CD4-positive, alpha-beta T cell (primary cell): Measurements from ENCODE around the gene KAZALD1. TPM values are rescaled to one million over a fixed set of nuclear protein-coding genes. Genes with fewer than 3 reads are reported as not detected.

Source experiments
- ATAC-seq: fragments of 200-7000 bp; cut with Tn5 transposase; one replicate; pipeline ENCODE4 v1.10.0; 2022; ENCODE audit warnings: mild to moderate bottlenecking; ENCODE audit not compliant: poor library complexity
- CTCF ChIA-PET: fragments of 350-600 bp; sonication (Branson Sonifier 250); formaldehyde crosslinking; loops from one replicate; lab custom pipeline; 2021; ENCODE audit warnings: antibody characterized with exemption, inconsistent platforms; lab: Charles Lee
- POLR2A ChIA-PET: fragments of 350-600 bp; sonication (Branson Sonifier 250); formaldehyde crosslinking; loops from one replicate; lab custom pipeline; 2021; ENCODE audit warnings: antibody characterized with exemption, inconsistent platforms; lab: Charles Lee
- DNase-seq, 14 experiments: peaks; one replicate each; pipeline ENCODE4 v3.0.0-alpha.2; 2013 to 2020; ENCODE audit warnings: mixed read lengths in 2 of 14
- H3K27ac ChIP-seq, 2 donors: one replicate each; pipeline versions ENCODE4 v1.5.1 to v1.7.0; 2013; ENCODE audit warnings: low read length in 2 of 2, low read depth in 1 of 2, mild to moderate bottlenecking in 1 of 2
- H3K27me3 ChIP-seq, 2 experiments: 1 replicate in 1 of 2; 2 replicates in 1 of 2; pipeline versions ENCODE4 v1.6.1 to v1.7.0; 2013; ENCODE audit warnings: low read length in 2 of 2, control low read depth in 1 of 2, mild to moderate bottlenecking in 1 of 2, moderate library complexity in 1 of 2; ENCODE audit not compliant: insufficient read depth in 2 of 2, control insufficient read depth in 1 of 2
- H3K36me3 ChIP-seq: one replicate; pipeline ENCODE4 v1.6.1; 2013; ENCODE audit warnings: low read length, control low read depth; ENCODE audit not compliant: insufficient read depth
- H3K4me1 ChIP-seq: one replicate; pipeline ENCODE4 v1.6.1; 2013; ENCODE audit warnings: low read length, control low read depth; ENCODE audit not compliant: insufficient read depth
- H3K4me3 ChIP-seq: one replicate; pipeline ENCODE4 v1.5.1; 2013; ENCODE audit warnings: mild to moderate bottlenecking, low read length, moderate library complexity
- H3K9me3 ChIP-seq, 2 experiments: 1 replicate in 1 of 2; 2 replicates in 1 of 2; pipeline versions ENCODE4 v1.6.1 to v1.7.0; 2013; ENCODE audit warnings: low read length in 2 of 2, mild to moderate bottlenecking in 2 of 2, control low read depth in 1 of 2, moderate library complexity in 1 of 2; ENCODE audit not compliant: control insufficient read depth in 1 of 2, insufficient read depth in 1 of 2
- H3K27ac Mint-ChIP-seq: one replicate; pipeline ENCODE4 v1.8.0; 2020; ENCODE audit warnings: mixed read lengths
- H3K27me3 Mint-ChIP-seq: one replicate; pipeline ENCODE4 v1.8.0; 2021; ENCODE audit warnings: mixed read lengths
- H3K36me3 Mint-ChIP-seq: one replicate; pipeline ENCODE4 v1.8.0; 2021; ENCODE audit warnings: low read depth, mixed read lengths
- H3K4me1 Mint-ChIP-seq: one replicate; pipeline ENCODE4 v1.8.0; 2021; ENCODE audit warnings: low read depth, mixed read lengths
- H3K4me3 Mint-ChIP-seq: one replicate; pipeline ENCODE4 v1.8.0; 2020; ENCODE audit warnings: mild to moderate bottlenecking, mixed read lengths
- H3K9me3 Mint-ChIP-seq: one replicate; pipeline ENCODE4 v1.8.0; 2020; ENCODE audit warnings: mixed read lengths
- intact Hi-C, 2 experiments: fragments of 100-400 bp; cut with DNase I in 1 of 2; cut with micrococcal nuclease in 1 of 2; formaldehyde crosslinking; loops; one replicate each; pipeline versions ENCODE4 v1.15.1 to v1.9.0; 2023 to 2025; cut with DNase I, micrococcal nuclease
- total RNA-seq, 174 experiments: library from RNA in 2 of 174; stranded (reverse) in 2 of 174; gene quantifications; one replicate each; pipeline ENCODE4 v1.2.3 and lab custom pipeline; 2021 to 2026
- TF ChIP-seq, protein P1 (sequence below): fragments of 200-600 bp; IDR thresholded peaks from one replicate; pipeline ENCODE4 v1.8.0; 2022; ENCODE audit warnings: antibody characterized with exemption, mild to moderate bottlenecking

Gene KAZALD1
- total RNA-seq, 2 experiments from 2014 or later = not detected

DNA sequence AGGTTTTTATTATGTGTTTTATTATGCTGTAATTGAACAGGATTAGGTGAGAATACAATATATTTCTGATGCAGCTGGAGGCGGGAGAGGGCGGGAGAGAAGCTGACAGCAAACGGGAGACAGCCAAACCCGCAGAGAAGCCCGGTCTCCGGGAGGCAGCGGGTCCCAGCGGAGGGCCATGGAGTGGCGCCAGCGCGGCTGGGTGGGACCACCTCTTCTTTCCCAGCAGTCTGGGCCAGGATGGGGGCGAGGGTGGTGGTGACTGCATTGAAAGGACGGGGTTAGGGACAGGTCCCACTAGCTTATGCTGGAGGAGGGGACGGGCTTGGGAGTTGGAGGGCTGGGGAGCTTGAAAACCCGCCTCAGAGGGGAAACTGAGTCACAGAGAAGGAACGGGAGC is 14.5 kb upstream of the KAZALD1 start:
- Mint-ChIP-seq H3K9me3 (no peaks in the 10 kb centered on the region), H3K36me3 (no peaks in the 10 kb centered on the region), H3K4me1 (peaks cover 28% of the 10 kb centered on the region), H3K27ac (no peak overlapping the region), H3K4me3 (no peak overlapping the region), H3K27me3 (peaks cover 52% of the 10 kb centered on the region)
- H3K4me3 ChIP-seq = no peak overlapping the region
- no peaks in the 10 kb centered on the region for H3K36me3 ChIP-seq
- ChIA-PET POLR2A (no interaction called here), CTCF (interaction anchor here (1.0 to 2.2 kb wide), 2 partner anchors 13 kb away, joined by 5 to 6 read pairs; no protein-coding TSS in a partner anchor)
- H3K4me1 ChIP-seq = peaks cover 32% of the 10 kb centered on the region
- H3K9me3 ChIP-seq = peaks cover 0 to 12% of the 10 kb centered on the region in 2 experiments
- ATAC-seq = no peak
- peaks cover 44 to 46% of the 10 kb centered on the region in 2 experiments for H3K27me3 ChIP-seq
- no peak overlapping the region for H3K27ac ChIP-seq
- DNase-seq = no peak
- intact Hi-C loops = loop anchor here in 1 of 2 experiments (10.0 kb wide), 2 partner anchors 762 to 1698 kb away; partner anchors contain the start of genes BLOC1S2 and WBP1L
- TF ChIP-seq, protein P1, sequence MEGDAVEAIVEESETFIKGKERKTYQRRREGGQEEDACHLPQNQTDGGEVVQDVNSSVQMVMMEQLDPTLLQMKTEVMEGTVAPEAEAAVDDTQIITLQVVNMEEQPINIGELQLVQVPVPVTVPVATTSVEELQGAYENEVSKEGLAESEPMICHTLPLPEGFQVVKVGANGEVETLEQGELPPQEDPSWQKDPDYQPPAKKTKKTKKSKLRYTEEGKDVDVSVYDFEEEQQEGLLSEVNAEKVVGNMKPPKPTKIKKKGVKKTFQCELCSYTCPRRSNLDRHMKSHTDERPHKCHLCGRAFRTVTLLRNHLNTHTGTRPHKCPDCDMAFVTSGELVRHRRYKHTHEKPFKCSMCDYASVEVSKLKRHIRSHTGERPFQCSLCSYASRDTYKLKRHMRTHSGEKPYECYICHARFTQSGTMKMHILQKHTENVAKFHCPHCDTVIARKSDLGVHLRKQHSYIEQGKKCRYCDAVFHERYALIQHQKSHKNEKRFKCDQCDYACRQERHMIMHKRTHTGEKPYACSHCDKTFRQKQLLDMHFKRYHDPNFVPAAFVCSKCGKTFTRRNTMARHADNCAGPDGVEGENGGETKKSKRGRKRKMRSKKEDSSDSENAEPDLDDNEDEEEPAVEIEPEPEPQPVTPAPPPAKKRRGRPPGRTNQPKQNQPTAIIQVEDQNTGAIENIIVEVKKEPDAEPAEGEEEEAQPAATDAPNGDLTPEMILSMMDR = no peak

DNA sequence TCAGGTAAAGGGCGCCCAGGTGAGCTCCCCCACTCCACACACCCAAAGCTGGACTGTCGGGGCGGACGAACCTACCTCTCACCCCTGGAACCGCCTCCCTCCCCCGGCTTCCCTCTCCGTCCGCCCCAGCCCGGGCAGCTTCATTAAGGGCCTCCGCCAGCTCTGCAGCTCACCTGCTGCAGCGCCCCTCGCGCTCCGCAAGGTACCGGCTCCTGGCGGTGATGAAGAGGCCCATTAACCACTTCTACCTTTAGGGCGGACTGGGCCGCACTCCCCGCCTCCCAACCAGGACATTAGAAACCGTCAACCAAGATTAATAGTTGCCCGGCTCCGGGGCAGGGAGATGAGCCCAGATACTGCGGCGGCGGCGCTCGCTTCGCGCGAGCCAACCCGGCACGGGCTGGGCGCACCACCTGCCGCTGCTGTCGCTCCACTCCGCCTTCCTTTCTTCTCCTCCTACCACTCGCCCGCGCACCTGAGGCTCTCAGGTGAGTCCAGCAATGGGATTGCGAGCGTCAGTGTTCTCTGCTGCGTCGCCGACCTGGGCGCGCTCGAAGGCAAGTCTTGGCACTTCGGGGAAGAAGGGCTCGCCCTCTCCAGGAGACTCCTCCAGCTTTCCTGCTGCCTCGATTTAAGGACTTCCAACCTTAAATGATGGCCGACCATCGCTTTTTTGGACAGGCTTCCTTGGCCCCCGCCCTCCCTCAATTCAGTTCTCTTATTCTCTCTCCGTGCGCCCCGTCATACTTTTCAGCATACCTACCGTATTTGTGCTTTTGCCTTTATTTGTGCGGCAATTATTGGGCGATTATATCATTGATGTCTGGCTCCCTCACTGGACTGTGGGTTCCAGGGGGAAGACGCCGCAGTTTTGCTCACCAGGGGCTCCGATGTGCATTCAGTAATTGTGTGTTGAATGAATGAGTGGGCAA is 13.6 kb upstream of the KAZALD1 start:
- H3K36me3 Mint-ChIP-seq = no peaks in the 10 kb centered on the region
- H3K9me3 Mint-ChIP-seq = no peaks in the 10 kb centered on the region
- H3K9me3 ChIP-seq = peaks cover 0 to 12% of the 10 kb centered on the region in 2 experiments
- H3K27me3 ChIP-seq = peaks cover 44 to 46% of the 10 kb centered on the region in 2 experiments
- ATAC-seq (no peak), DNase-seq (no peak)
- H3K27ac Mint-ChIP-seq = no peak overlapping the region
- H3K4me3 ChIP-seq = no peak overlapping the region
- H3K27ac ChIP-seq = no peak overlapping the region
- H3K4me1 ChIP-seq = peaks cover 23% of the 10 kb centered on the region
- intact Hi-C loops = loop anchor here in 1 of 2 experiments (10.0 kb wide), 2 partner anchors 763 to 1697 kb away; partner anchors contain the start of genes BLOC1S2 and WBP1L
- no peak overlapping the region for H3K4me3 Mint-ChIP-seq
- peaks cover 19% of the 10 kb centered on the region for H3K4me1 Mint-ChIP-seq
- ChIA-PET CTCF (interaction anchor here (1.0 kb wide), 1 partner anchor 14 kb away, joined by 5 read pairs; no protein-coding TSS in a partner anchor), POLR2A (no interaction called here)
- H3K36me3 ChIP-seq = no peaks in the 10 kb centered on the region
- peaks cover 52% of the 10 kb centered on the region for H3K27me3 Mint-ChIP-seq
- TF ChIP-seq, protein P1 = no peak

DNA sequence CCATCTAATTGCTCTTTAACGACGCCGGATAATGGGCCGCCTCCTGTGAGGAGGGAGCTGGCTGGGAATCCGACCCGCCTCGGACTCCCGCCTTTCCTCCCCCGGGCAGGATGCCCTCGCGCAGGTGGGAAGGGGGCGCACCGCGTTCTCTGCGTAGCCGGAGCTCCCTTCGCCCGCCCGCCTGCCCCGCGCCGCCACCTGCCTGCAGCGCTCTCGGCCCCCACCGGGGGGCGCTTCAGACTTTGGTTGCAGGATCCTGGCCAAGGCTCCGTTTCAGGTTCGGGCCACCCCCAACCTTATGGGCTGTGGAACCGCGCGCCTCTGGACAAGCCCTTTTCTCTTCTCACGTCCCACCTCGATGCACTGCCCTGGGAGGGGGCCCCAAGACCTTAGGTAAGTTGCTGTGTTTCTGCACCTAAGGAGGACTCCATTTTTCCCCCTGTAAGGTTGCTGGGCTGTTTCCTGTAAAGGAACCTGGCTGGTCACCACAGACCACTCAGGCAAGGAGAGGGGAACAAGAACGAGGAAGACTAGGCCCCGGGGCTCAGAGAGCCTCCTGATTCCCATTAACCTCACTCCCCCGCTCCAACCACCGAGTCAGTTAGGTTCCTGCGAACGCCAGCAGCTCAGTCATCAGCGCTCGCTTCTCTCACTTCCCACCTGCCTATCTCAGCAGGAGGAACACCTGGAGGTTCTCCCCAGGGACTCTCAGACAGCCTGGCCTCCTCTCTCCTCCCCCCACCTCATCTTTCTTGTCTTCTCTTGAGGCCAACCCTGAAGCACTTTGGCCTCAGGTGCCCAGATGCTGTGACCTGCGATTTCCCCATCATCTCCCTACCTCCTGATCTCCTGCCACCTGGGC is 11.3 kb upstream of the KAZALD1 start:
- Mint-ChIP-seq H3K4me3 (peak overlapping the region; percentile 39), H3K36me3 (no peaks in the 10 kb centered on the region), H3K27ac (no peak overlapping the region), H3K27me3 (peaks cover 52% of the 10 kb centered on the region), H3K4me1 (peaks cover 14% of the 10 kb centered on the region), H3K9me3 (no peaks in the 10 kb centered on the region)
- intact Hi-C loops = loop anchor here in 1 of 2 experiments (5.0 kb wide), 1 partner anchor 92 kb away; no protein-coding TSS in a partner anchor
- Histone ChIP-seq H3K4me3 (no peak overlapping the region), H3K27me3 (peaks cover 44 to 46% of the 10 kb centered on the region in 2 experiments), H3K36me3 (no peaks in the 10 kb centered on the region), H3K9me3 (peaks cover 0 to 12% of the 10 kb centered on the region in 2 experiments), H3K27ac (no peak overlapping the region), H3K4me1 (peaks cover 20% of the 10 kb centered on the region)
- DNase-seq = peak; percentile 57 to 85 (median 76)
- ChIA-PET CTCF (interaction anchor here (0.6 to 3.2 kb wide), 16 partner anchors 9 to 91 kb away, joined by 3 to 45 read pairs (median 4); partner anchors contain the start of genes KAZALD1, PDZD7, SEMA4G and SFXN3), POLR2A (interaction anchor here (0.6 to 1.0 kb wide), 3 partner anchors 9 to 92 kb away, joined by 3 to 4 read pairs (median 3); no protein-coding TSS in a partner anchor)
- TF ChIP-seq, protein P1 = peak; percentile 76
- peak; percentile 98 for ATAC-seq
